GDM1 (cell line): ENCODE data around the gene CHMP2A.

Experiments
- DNase-seq: peaks from one replicate; lab custom pipeline; 2025; lab: John Stamatoyannopoulos, UW

CHMP2A gene

DNA sequence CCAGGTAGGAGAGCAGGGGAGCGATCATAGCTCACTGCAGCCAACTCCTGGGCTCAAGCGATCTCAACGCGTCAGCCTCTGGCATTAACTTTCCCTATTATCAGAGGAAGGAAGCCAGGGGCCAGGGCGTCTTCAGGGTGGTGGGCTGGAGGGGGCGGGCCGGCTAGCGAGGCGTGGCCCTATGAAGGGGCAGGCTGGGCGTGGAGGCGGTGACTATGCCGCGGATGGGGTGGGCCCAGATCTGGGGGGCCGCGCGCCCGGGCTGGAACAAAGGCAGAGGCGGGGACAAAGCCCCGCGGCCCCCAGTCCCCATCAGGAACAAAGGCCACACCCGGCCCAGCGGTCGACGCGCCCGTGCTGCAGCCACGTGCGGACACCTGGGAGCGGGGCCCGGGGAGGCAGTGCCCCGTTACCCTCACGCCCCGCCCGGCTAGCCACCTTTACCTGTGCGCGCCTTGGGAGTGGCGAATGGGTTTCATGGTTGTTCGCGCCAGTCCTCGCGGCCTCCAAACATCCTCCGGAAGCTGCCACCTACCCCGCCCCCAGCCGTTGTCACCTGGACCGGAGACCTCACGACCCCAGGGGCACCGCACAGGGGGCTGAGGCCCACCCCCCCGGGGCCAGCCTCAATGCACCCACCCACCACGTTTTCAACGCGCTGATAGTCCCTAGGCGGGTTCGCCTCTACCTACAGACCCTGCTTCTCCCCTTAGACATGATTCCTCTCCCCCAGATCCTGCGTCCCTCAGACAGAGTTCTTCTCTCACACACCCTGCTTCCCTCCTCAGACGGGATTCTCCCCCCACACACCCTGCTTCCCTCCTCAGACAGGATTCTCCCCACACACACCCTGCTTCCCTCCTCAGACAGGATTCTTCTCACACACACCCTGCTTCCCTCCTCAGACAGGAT is 16.4 kb downstream of the CHMP2A start:
- DNase-seq, result peak; percentile 82

DNA sequence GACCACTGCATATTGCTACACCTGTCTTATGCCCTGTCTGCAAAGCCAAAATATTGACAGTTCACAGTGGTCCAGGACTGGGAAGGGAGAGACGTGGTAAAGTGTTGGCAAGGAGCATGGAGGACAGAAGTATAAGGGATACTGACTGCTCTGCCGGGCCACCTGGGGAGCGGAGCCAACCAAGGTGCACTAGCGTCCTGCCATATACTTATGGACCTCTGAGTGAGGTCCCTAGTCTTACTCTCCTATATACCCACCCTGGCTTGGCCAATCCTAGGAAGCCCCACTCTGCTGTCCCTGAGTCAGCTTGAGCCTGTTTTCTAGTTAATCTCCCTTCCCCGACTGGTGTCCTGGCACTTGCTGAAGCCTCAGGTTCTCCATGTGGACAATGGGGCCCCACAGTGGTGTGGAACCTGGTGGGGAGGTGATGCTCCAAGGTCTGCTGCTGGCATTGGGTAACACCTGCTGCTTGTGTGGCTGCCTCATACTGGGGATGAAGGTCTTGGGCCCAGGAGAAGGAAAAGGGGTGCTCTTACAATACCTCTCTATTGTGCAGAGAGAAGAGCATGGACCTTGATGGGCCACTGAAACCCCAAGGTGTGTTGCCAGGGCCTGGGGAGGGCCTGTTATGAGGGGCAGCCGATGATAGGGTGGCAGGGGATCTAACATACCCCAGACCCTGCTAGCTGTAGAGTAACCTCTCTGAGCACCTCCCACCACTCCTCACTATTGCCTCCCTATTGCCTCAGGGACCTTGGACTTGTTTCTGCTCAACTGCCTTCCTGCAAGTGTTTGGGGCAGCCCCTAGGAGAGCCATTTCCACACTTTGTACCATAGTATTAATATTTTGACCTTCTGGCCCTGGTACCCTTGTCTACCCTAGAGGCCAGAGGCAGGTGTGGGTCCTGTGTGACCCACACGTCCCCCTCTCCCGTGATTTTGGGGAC is 17.8 kb downstream of the CHMP2A start:
- no peak for DNase-seq

DNA sequence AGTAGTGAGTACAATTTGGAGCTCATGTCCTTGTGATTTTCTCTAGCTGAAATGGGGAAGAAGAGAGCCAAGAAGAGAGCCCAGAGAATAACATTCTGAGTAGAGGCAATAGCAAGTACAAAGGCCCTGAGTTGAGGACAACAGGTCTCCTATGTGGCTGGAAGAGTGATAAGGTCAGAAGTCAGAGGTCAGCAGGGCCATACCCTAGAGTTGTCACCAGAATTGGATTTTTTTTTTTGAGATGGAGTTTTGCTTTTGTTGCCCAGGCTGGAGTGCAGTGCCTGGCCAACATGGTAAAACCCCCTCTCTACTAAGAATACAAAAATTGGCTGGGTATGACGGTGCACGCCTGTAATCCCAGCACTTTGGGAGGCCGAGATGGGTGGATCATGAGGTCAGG is 19.0 kb downstream of the CHMP2A start:
- DNase-seq, result no peak

GRCh38 chr19:58531034-58531840 is 23.7 kb downstream of the CHMP2A start:
- no peak for DNase-seq

GRCh38 chr19:58529405-58529804 is 25.5 kb downstream of the CHMP2A start:
- no peak for DNase-seq

- no peak for DNase-seq
Measured at GRCh38 chr19:58522709-58523108, 32.2 kb downstream of the CHMP2A start.

DNA sequence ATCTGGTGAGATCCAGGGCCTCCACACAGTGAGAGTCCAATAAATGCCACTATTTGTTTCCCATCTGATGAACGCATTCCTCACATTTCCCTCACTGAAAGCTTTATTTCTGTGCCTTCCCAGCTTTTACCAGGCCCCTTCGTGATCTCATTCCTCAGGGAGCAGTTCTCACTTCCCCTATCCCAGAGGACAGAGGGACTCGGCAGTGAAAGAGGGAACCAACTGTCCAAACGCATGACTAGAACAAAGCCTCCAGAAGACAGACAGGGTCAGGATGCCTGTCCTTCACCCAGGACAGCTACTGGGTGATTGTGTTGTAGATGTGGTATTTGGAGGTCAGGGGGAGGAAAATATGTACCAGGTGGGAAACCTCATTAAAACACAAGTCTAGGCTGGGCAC is 33.3 kb downstream of the CHMP2A start:
- no peak for DNase-seq

DNA sequence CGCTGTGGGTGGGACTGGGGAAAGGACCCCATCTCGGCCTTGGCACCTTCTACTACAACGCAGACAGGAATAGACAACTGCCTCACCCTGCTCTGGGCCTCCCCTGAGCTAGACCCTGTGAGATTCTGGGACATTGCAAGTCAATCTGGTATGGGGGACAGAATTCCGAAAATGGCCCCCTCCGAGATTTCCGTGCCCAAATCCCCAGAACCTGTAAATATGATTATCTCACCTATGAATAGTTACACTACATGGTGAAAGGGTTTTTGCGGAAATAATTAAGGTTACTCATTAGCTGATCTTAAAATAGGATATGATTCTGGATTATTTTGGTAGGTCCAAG is 34.7 kb downstream of the CHMP2A start:
- no peak for DNase-seq

DNA sequence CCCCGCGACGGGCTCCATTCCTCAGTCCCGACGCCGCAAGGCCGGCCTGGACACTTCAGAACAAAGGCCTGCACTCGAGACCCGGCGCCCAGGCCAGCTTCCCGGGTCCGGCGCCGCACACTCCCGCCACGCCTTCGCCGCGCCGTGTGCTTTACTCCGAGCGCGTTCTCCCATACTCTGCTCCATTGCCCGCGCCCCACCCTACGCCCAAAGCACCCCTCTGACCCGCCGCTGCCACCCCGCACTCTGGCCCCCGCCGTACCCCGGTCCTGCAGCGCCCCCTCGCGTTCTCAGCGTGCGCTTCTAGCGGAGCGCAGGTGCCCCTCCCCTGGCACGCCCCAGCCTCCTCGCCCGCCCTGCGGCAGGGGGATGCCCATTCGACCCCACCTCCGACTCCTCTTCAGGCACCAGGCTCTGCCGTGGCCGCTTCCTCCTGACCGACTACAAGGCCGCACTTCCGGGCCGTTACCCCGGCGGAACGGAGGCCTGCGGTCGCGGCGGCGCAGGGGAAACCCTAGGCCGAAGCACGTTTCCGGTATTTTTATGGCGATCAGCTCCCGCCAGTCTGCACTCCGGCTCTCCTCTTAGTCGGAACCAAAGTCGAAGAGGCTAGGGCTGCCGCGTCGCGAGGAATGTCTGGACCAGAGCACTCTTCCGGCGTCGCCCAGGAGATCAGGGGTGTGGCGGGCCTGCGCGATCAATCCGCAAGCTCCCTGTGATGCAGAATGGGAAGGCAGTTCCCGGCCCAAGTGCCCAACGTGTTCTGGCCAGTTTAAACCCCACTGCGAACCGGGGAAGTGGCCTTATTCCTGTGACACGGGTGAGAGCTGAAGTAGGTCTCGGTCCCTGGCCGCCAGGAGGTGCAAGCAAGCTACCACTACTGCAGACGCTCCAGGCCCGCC is 35.3 kb downstream of the CHMP2A start, which contains the start of gene ZBTB45:
Gene ZBTB45, minus strand, starts transcription at position 456 of the 902 bp plus-strand sequence. CDS start 2,137 bp downstream, outside the sequence.
- DNase-seq, result peak; percentile 97

- peak; percentile 43 for DNase-seq
Measured at GRCh38 chr19:58519087-58519354, 35.9 kb downstream of the CHMP2A start.

GRCh38 chr19:58518256-58519086 is 36.4 kb downstream of the CHMP2A start:
- DNase-seq, result no peak

DNA sequence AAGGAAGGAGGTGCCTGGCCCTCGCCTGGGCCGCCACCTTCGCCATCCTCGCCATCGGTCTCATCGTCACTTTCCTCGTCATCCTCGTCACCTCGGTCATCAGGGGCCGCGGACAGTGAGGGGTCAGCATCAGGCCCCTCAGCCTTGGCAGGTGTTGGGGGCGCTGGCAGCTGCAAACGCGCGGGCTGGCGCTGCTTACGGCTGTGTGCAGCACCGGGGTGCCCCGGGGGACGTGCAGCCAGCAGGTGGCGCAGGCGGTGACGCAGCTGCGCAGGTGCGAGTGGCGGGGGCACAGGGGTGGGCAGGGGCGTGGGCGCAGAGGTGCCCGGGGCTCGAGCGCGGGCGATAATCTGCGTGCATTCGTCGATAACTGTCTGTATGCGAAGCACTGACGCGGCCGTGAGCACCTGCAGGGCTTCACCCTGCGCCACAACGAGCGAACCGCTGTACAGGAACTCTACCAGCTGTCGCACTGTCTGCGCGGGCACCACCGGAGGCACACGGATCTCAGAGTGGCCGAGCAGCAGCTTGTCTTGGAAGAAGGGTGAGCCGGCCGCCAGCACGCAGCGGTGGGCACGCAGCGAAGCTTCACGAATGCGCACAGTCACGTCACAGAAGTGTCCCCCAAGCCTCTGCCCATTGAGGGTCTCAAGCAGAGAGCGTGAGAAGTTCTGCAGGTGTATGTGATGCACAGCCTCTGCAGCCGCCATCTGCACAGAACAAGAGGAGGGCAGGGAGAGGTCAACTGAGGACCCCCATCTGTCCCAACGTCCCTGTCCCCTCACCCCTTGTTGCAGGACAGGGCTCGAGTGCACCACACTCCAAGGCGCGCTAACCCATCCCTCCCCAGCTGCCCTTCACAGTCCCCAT is 37.7 kb downstream of the CHMP2A start:
- no peak for DNase-seq

DNA sequence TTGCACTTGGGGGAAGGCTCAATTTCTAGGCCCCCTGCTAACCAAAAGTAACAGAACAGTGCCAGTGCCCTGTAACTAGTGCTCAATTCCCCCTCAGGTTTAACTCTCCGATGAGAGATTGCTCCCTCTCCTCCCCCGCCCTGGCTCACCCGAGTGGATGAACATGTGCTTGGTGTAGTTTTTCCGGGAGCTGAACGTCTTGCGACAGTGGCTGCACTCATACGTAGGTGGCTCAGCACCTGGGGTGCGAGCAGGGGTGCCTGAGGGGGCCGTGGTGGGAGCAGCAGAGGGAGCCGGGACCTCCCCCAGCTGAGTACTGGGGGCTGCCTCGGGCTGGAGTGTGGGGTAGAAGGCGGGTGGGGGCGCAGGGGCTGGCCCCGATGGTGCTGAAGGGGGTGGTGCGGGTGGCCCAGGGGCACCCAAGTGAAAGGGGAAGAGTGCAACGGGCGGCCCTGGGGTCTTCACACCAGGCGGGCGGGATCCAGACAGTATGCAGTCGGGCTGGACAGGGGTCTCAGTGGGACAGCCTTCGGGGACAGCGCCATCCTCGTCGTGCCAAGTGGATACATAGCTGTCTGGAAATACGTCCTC is 38.6 kb downstream of the CHMP2A start:
- no peak for DNase-seq

- no peak for DNase-seq
Measured at GRCh38 chr19:58515259-58515658, 39.6 kb downstream of the CHMP2A start.

DNA sequence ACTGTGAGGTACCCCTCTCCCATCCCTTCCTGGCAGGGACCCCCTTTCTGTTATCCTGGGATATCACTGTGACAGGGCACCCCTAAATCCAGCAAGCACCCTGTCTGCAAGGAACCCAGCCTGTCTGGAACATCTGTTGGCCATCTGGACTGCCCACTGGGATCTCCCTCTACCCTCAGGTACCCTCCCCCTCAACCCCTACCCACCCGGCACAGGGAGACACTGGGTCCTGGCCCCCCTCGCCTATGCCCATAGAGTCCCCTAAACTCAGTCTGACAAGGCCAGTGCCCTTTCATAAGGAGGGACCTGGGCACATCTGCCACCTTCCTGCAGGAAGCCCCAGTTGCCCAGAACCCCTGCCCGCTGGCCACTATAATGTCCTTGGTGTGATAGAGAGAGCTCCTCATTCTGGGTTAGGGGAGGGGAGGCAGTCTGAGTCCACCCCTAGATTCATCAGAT is 40.3 kb downstream of the CHMP2A start:
- no peak for DNase-seq

DNA sequence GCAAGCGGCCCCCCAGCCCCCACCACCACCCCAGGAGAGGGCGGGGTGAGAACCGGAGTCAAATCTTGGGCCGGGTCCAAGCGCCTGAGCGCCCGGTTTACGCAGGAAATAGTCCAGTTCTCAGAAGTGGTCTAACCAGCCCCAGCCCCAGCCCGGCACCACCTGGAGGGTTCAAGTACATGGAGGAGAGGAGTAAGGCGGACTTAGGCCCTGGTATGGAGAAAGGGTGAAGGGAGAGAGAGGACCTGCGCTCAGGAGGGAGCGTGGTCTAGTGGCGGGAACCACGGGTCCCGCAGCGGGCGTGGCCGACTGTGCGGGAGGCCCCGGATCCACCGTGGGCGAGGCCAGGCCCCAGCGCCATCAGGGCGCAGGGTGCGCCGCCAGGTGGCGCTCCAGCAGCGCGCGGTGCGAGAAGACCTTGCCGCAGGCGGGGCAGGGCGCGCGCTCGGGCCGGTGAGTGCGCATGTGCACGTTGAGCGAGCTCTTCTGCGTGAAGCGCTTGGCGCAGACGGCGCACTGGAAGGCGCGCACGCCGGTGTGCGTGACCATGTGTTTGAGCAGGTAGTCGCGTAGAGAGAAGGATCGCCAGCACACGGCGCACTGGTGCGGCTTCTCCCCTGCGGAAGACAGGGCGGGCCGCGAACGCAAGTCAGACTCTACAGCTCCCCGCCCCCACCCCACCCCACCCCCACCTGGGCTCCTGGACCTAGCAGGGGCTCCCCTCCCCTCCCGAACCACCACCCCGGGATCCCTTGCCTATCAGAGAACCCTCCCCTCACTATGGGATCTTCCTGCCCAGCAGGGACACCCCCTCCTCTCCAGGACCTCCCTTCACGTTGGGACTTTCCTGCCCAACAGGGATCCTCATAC is 41.0 kb downstream of the CHMP2A start:
- DNase-seq, result peak; percentile 95

DNA sequence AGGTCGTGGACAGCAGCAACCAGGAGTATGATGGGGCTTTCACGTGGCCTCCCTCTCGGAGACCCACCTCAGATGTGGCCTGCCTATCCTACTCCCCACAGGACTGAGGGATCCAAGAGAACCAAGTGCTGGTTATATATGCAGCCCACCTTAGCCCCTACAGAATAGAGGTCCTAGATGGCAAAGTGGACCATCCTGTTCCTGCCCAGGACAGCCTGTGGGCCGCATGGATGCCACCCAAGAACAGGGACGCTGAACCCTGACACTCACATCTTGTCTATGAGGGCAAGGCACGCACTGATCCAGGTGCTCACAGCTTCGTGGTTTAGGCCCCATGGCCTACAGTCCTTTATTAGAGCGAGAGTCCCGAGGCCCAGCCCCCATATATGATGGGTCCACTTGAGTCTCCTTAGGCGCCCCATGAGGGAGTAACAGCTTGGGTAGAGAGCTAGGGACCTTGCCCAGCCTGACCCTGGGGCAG is 41.7 kb downstream of the CHMP2A start:
- DNase-seq, result no peak
